ENCODE measurements around the gene NAA60. TPM values are rescaled to one million over a fixed set of nuclear protein-coding genes. Genes with fewer than 3 reads are reported as not detected.

The NAA60 gene
- total and polyA plus RNA-seq, 12 donors, result 32.1 to 57.5 (median 37.7) TPM

- H3K27me3 ChIP-seq, result no peaks in the 10 kb centered on the region
- intact Hi-C loops (cut with DNase I), result no loop called here
- DNase-seq, result no peak
- 79 to 84% methylated on average over 4 of the region's 4 CpGs for WGBS, 2 donors
- ATAC-seq, result no peak
- peaks cover 23 to 92% (median 65%) of the 10 kb centered on the region in 9 donors for H3K4me1 ChIP-seq
- no peak overlapping the region for H3K27ac ChIP-seq
- no peaks in the 10 kb centered on the region for H3K9me3 ChIP-seq
- TF ChIP-seq CTCF (IDR thresholded peaks at IDR 0.05), result no peak
- peaks cover 0 to 42% (median 3%) of the 10 kb centered on the region in 9 donors for H3K36me3 ChIP-seq
- H3K4me3 ChIP-seq, result no peak overlapping the region
Observed at GRCh38 chr16:3467921-3468320, 24.4 kb downstream of the NAA60 start.

GRCh38 chr16:3468501-3468900 lies 25.0 kb downstream of the NAA60 start:
- no peak for TF ChIP-seq CTCF (IDR thresholded peaks at IDR 0.05)
- Histone ChIP-seq H3K27ac (no peak overlapping the region), H3K9me3 (no peaks in the 10 kb centered on the region), H3K36me3 (peaks cover 0 to 43% (median 3%) of the 10 kb centered on the region in 9 donors), H3K27me3 (no peaks in the 10 kb centered on the region), H3K4me3 (no peak overlapping the region), H3K4me1 (peaks cover 23 to 90% (median 68%) of the 10 kb centered on the region in 9 donors)
- ATAC-seq, result no peak
- intact Hi-C loops (cut with DNase I), result no loop called here
- DNase-seq, result no peak
- 73 to 74% methylated on average over 15 of the region's 15 CpGs for WGBS, 2 donors

- intact Hi-C loops (cut with DNase I), result no loop called here
- Histone ChIP-seq H3K36me3 (peaks cover 0 to 50% (median 3%) of the 10 kb centered on the region in 9 donors), H3K27me3 (no peaks in the 10 kb centered on the region), H3K9me3 (no peaks in the 10 kb centered on the region), H3K27ac (no peak overlapping the region), H3K4me3 (no peak overlapping the region), H3K4me1 (peaks cover 28 to 90% (median 70%) of the 10 kb centered on the region in 9 donors)
- ATAC-seq (no peak), DNase-seq (no peak)
- WGBS, 2 donors, result 84 to 86% methylated on average over 7 of the region's 7 CpGs
- no peak for TF ChIP-seq CTCF (IDR thresholded peaks at IDR 0.05)
Observed at GRCh38 chr16:3469736-3470135, 26.3 kb downstream of the NAA60 start.

- Histone ChIP-seq H3K4me1 (peaks cover 24 to 88% (median 66%) of the 10 kb centered on the region in 9 donors), H3K9me3 (no peaks in the 10 kb centered on the region), H3K27me3 (no peaks in the 10 kb centered on the region), H3K27ac (peak overlapping the region in 1 of 10 donors; percentile 43), H3K4me3 (no peak overlapping the region), H3K36me3 (peaks cover 0 to 49% (median 3%) of the 10 kb centered on the region in 9 donors)
- intact Hi-C loops (cut with DNase I), result no loop called here
- WGBS, 2 donors, result 72 to 82% methylated on average over 9 of the region's 9 CpGs
- ATAC-seq (peak in 2 of 8 donors; percentile 7 to 62), DNase-seq (no peak)
- TF ChIP-seq CTCF (IDR thresholded peaks at IDR 0.05), result no peak
Observed at GRCh38 chr16:3470723-3471122, 27.2 kb downstream of the NAA60 start.
